Spleen (tissue), 11 donors: ENCODE data around the gene TMEM40. TPM values are rescaled to one million over a fixed set of nuclear protein-coding genes. Genes with fewer than 3 reads are reported as not detected.

ENCODE experiments used
- DNase-seq: peaks from one replicate; pipeline ENCODE4 v3.0.0-alpha.2; 2020
- H3K27ac ChIP-seq, 8 donors: fragments of 200-600 bp; sonication (generic) in 7 of 8; 1 replicate in 4 of 8; 2 replicates in 4 of 8; pipeline versions ENCODE4 v1.5.0 to v1.8.0; 2016 to 2021; ENCODE audit warnings: inconsistent platforms in 4 of 8, mild to moderate bottlenecking in 4 of 8, moderate library complexity in 1 of 8
- H3K27me3 ChIP-seq, 7 donors: fragments of 200-600 bp; sonication (generic) in 6 of 7; replicated peaks in 1 of 7; 1 replicate in 4 of 7; 2 replicates in 3 of 7; pipeline versions ENCODE4 v1.5.0 to v1.8.0; 2016 to 2021; ENCODE audit warnings: inconsistent platforms in 3 of 7, mild to moderate bottlenecking in 1 of 7
- H3K36me3 ChIP-seq, 6 donors: fragments of 200-600 bp; sonication (generic) in 5 of 6; 1 replicate in 4 of 6; 2 replicates in 2 of 6; pipeline versions ENCODE4 v1.5.0 to v1.8.0; 2016 to 2021; ENCODE audit warnings: inconsistent platforms in 2 of 6
- H3K4me1 ChIP-seq, 6 donors: fragments of 200-600 bp; sonication (generic) in 5 of 6; 1 replicate in 3 of 6; 2 replicates in 3 of 6; pipeline versions ENCODE4 v1.5.0 to v1.8.0; 2016 to 2021; ENCODE audit warnings: inconsistent platforms in 3 of 6
- H3K4me3 ChIP-seq, 8 donors: fragments of 200-600 bp; sonication (generic) in 7 of 8; 1 replicate in 4 of 8; 2 replicates in 4 of 8; pipeline versions ENCODE4 v1.5.0 to v1.8.0; 2016 to 2021; ENCODE audit warnings: inconsistent platforms in 4 of 8, mild to moderate bottlenecking in 4 of 8, moderate library complexity in 2 of 8
- H3K9me3 ChIP-seq, 8 donors: fragments of 200-600 bp; sonication (generic) in 7 of 8; 1 replicate in 4 of 8; 2 replicates in 4 of 8; pipeline versions ENCODE4 v1.5.0 to v1.8.0; 2016 to 2021; ENCODE audit warnings: inconsistent platforms in 4 of 8
- POLR2A ChIP-seq, 3 donors: fragments of 450-650 bp; IDR thresholded peaks; one replicate each; pipeline ENCODE4 v1.5.1; 2017; ENCODE audit warnings: antibody characterized with exemption in 3 of 3, mild to moderate bottlenecking in 1 of 3
- POLR2AphosphoS5 ChIP-seq, 3 donors: sonication (generic); formaldehyde crosslinking; IDR thresholded peaks; one replicate each; pipeline ENCODE4 v1.5.1; 2017; ENCODE audit warnings: antibody characterized with exemption in 3 of 3
- WGBS, 5 donors: extraction: QIAGEN DNeasy Blood & Tissue Kit in 3 of 5; methylation state at CpG; one replicate each; pipeline versions ENCODE4 v1.1.5 to v1.1.7; 2013 to 2018; 5-methylcytosine and 5-hydroxymethylcytosine counted together
- intact Hi-C: fragments of 100-400 bp; cut with DNase I; formaldehyde crosslinking; loops from one replicate; pipeline ENCODE4 v1.15.0; 2023; ENCODE audit warnings: low total_unique reads
- polyA plus RNA-seq, 3 donors: library from polyadenylated mRNA; stranded (reverse); fragments of 200-250 nt; gene quantifications; one replicate each; pipeline ENCODE4 v1.2.1, GENCODE V29; 2013
- total RNA-seq, 7 donors: library from RNA; depleted of rRNA in 3 of 7; stranded (reverse); fragments of >200 nt in 3 of 7; fragmentation: NEBNext Ultra II Directional in 4 of 7; extraction: Animal tissue kit (Norgen Biotek cat#: 25700) in 4 of 7; gene quantifications; one replicate each; pipeline versions ENCODE4 v1.1.0 to v1.2.1, GENCODE V29; 2016 to 2021
- TF ChIP-seq, protein P1 (sequence below), 11 experiments: fragments of 200-600 bp in 7 of 11; fragments of 450-650 bp in 4 of 11; sonication (generic) in 4 of 11; IDR thresholded peaks in 8 of 11; conservative IDR thresholded peaks in 3 of 11; 1 replicate in 7 of 11; 2 replicates in 4 of 11; pipeline versions ENCODE4 v1.4.0 to v1.8.0; 2016 to 2021; ENCODE audit warnings: antibody characterized with exemption in 11 of 11, inconsistent platforms in 4 of 11, mild to moderate bottlenecking in 1 of 11
- donor health status: healthy with polysubstance abuse.
- donor health status: DM: no; HTN: no; CAD: no; lungs with moderate emphysema.
- donor health status: DM: no; HTN: no; CAD: no.
- donor health status: Bipolar disorder and iron deficiency.
- donor health status: healthy.
- donor health status: DM: no; HTN: no; CAD: no.
- donor health status: DM: yes; HTN: yes; CAD: no.

The TMEM40 gene
- total and polyA plus RNA-seq, 10 donors = 0.29 to 3.8 (median 2.0) TPM

GRCh38 chr3:12775226-12775625 lies 16.2 kb upstream of the TMEM40 start:
- Histone ChIP-seq H3K4me3 (no peak overlapping the region), H3K27me3 (no peaks in the 10 kb centered on the region), H3K9me3 (peaks cover 0 to 8% (median 0%) of the 10 kb centered on the region in 8 donors), H3K36me3 (no peaks in the 10 kb centered on the region), H3K27ac (no peak overlapping the region), H3K4me1 (peaks cover 0 to 12% (median 4%) of the 10 kb centered on the region in 6 donors)
- TF ChIP-seq POLR2AphosphoS5 (IDR thresholded peaks at IDR 0.05) (no peak), POLR2A (IDR thresholded peaks at IDR 0.05) (no peak)
- TF ChIP-seq, protein P1, sequence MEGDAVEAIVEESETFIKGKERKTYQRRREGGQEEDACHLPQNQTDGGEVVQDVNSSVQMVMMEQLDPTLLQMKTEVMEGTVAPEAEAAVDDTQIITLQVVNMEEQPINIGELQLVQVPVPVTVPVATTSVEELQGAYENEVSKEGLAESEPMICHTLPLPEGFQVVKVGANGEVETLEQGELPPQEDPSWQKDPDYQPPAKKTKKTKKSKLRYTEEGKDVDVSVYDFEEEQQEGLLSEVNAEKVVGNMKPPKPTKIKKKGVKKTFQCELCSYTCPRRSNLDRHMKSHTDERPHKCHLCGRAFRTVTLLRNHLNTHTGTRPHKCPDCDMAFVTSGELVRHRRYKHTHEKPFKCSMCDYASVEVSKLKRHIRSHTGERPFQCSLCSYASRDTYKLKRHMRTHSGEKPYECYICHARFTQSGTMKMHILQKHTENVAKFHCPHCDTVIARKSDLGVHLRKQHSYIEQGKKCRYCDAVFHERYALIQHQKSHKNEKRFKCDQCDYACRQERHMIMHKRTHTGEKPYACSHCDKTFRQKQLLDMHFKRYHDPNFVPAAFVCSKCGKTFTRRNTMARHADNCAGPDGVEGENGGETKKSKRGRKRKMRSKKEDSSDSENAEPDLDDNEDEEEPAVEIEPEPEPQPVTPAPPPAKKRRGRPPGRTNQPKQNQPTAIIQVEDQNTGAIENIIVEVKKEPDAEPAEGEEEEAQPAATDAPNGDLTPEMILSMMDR (IDR thresholded peaks at IDR 0.05 in 8 of 11, conservative IDR thresholded peaks at IDR 0.05 in 3 of 11) = no peak
- no peak for DNase-seq
- WGBS, 5 donors = 73 to 100% (median 92%) methylated on average over 1 of the region's 1 CpG
- intact Hi-C loops = no loop called here

DNA sequence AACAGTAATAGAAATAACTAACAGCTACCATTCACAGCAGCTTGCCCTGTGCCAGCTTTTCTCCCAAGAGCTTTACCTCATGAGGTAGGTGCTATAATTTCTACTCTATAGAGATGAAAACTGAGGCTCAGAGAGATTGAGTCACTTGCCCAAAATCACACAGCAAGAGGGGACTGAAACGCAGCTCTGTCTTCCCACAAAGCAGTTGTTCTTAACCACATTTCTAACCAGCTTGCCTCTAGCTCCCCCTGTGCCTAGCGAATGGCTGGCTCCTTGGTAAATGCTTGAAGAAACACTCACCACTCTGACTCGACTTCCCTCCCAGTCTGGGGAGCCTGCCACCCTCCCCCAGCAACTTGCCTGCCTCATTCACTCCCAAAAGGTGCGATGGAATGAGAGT lies 15.6 kb upstream of the TMEM40 start:
- no peak for DNase-seq
- intact Hi-C loops = no loop called here
- 65 to 82% (median 75%) methylated on average over 4 of the region's 4 CpGs for WGBS, 5 donors

DNA sequence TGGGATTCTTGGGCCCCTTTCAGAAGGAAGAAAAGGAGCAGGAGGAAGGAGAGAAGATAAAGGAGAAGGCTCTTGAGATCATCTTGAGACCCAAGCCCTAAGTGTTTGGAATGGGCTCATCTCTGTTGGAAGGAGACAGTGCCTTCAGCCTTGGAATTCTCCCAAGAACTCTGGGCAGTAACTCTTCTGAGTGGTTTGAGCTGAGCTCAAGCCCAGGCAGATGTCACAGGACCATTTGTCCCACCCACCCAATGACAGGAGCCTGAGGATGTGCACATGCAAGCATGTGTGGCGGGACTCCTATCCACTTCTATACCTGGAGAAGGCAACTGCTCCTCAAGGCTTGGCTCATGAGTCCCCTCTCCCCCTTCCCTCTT lies 14.6 kb upstream of the TMEM40 start:
- intact Hi-C loops = no loop called here
- TF ChIP-seq POLR2AphosphoS5 (IDR thresholded peaks at IDR 0.05) = no peak
- TF ChIP-seq POLR2A (IDR thresholded peaks at IDR 0.05) = no peak
- TF ChIP-seq, protein P1 (IDR thresholded peaks at IDR 0.05 in 8 of 11, conservative IDR thresholded peaks at IDR 0.05 in 3 of 11) = no peak
- Histone ChIP-seq H3K27me3 (no peaks in the 10 kb centered on the region), H3K36me3 (no peaks in the 10 kb centered on the region), H3K9me3 (peaks cover 0 to 8% (median 0%) of the 10 kb centered on the region in 8 donors), H3K4me1 (peaks cover 0 to 12% (median 4%) of the 10 kb centered on the region in 6 donors), H3K4me3 (no peak overlapping the region), H3K27ac (no peak overlapping the region)
- DNase-seq = no peak
- 89 to 100% (median 100%) methylated on average over 1 of the region's 1 CpG for WGBS, 5 donors

More for the DNA sequence above, 15.6 kb upstream of the TMEM40 start:
- Histone ChIP-seq H3K27ac (no peak overlapping the region), H3K27me3 (no peaks in the 10 kb centered on the region), H3K36me3 (no peaks in the 10 kb centered on the region), H3K9me3 (peaks cover 0 to 8% (median 0%) of the 10 kb centered on the region in 8 donors), H3K4me1 (peaks cover 0 to 12% (median 4%) of the 10 kb centered on the region in 6 donors), H3K4me3 (no peak overlapping the region)
- TF ChIP-seq POLR2A (IDR thresholded peaks at IDR 0.05) (no peak), POLR2AphosphoS5 (IDR thresholded peaks at IDR 0.05) (no peak)
- TF ChIP-seq, protein P1 (IDR thresholded peaks at IDR 0.05 in 8 of 11, conservative IDR thresholded peaks at IDR 0.05 in 3 of 11) = no peak

- H3K4me1 ChIP-seq = peaks cover 0 to 12% (median 4%) of the 10 kb centered on the region in 6 donors
- WGBS, 5 donors = 33 to 50% (median 40%) methylated on average over 2 of the region's 2 CpGs
- no peaks in the 10 kb centered on the region for H3K27me3 ChIP-seq
Measured at GRCh38 chr3:12773030-12773709, 14.1 kb upstream of the TMEM40 start.

More at GRCh38 chr3:12773030-12773709, 14.1 kb upstream of the TMEM40 start:
- peak overlapping the region in 1 of 8 donors; percentile 15 for H3K27ac ChIP-seq
- no peak for DNase-seq
- H3K9me3 ChIP-seq = peaks cover 0 to 8% (median 0%) of the 10 kb centered on the region in 8 donors
- no peaks in the 10 kb centered on the region for H3K36me3 ChIP-seq
- intact Hi-C loops = no loop called here
- no peak overlapping the region for H3K4me3 ChIP-seq
- TF ChIP-seq POLR2AphosphoS5 (IDR thresholded peaks at IDR 0.05) (no peak), POLR2A (IDR thresholded peaks at IDR 0.05) (no peak)
- TF ChIP-seq, protein P1 (IDR thresholded peaks at IDR 0.05 in 8 of 11, conservative IDR thresholded peaks at IDR 0.05 in 3 of 11) = no peak
